IPS DF 4.7 (cell line): ENCODE results near the gene HNRNPH3.
"Not testable (repeated sequence)": the region's sequence is repeated elsewhere in the genome, so short reads cannot be mapped to it uniquely, and the experiment has no call there.

ENCODE experiments used
- DNase-seq: peaks from one replicate; pipeline ENCODE4 v3.0.0-alpha.2; 2013; ENCODE audit warnings: low spot score; ENCODE audit errors: extremely low read depth

Gene HNRNPH3, protein sequence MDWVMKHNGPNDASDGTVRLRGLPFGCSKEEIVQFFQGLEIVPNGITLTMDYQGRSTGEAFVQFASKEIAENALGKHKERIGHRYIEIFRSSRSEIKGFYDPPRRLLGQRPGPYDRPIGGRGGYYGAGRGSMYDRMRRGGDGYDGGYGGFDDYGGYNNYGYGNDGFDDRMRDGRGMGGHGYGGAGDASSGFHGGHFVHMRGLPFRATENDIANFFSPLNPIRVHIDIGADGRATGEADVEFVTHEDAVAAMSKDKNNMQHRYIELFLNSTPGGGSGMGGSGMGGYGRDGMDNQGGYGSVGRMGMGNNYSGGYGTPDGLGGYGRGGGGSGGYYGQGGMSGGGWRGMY

DNA sequence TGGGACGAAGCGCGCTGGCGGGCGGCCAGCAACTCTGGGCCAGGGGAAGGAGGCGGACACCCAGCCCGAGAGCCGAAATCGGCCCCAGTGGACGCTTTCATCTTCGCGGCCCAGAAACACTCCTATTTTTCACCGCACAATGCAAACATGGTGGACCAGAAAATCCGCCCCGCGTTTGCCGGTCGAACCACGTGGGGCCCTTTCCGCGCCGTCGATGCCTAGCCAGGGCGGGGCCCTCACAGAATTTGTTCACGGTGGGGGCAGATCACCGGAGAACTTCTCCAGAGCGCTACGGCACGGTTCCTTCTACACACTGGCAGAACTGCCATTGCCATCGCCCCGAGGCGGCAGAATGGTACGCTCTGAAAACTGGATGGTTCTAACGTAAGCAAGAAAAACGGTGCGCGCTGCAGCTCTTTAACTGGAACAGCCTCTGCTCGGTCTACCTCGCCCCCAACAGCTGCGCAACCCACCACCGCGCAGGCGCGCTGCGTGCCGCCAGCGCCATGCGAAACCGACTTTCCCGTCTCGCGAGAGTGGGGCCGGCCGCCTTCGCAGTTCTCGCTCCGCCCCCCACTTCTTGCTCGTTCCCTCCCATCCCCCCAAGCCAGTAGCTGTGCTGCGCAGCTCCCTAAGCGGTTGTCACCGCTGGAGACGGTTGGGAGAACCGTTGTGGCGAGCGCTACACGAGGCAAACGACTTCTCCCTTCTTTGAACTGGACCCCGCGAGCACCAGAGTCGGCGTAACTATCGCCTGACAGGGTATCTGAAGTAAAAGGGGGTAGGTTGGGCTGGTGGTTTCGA lies at the start of gene HNRNPH3:
Gene HNRNPH3 (plus strand): TSS at position 610 of the 804 bp plus-strand sequence. CDS start 5,158 bp downstream, outside the sequence.
- DNase-seq = peak; percentile 80

DNA sequence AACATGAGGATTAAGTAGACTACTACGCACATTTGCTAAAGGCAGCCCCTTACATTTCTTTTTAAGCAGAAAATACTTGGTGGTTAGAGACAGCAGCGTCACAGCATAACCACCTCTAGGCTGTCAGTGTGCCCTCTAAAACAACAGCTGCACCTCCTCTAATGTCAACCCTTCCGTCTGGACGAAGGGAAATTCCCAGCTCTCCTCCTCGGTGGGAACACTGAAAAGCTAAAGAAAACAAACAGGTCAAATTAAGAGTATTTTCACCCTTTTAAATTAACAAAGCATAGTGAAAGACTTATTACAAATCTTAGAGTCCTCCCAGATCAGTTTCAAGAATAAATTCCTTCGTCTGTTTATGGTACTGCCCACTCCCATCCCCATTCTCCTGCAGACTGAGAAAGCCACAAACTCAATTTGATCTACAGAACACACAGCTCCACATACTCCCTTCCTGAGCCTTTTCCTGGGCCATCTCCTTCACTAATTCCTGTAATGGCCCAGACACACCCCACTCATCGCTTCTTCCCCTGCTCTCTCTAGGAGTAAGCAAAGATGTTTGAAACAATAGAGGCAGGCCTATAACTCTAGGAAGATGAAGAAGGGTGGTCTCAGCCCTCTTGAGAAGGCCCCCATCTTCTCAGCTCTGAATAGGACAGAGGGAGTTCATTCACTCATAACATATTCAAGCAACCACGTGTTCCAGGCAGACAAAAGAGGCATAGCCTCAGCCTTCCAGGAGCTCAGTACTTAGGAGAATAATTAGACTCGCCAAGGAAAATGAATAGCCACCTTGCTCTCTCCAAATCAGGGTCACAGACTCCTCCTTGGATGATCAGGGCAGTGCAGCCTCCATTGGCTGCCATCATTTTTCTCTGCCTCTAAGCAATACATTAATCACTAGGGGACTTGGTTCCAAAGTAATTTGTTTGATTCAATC lies 47.5 kb upstream of the HNRNPH3 start:
- no peak for DNase-seq

DNA sequence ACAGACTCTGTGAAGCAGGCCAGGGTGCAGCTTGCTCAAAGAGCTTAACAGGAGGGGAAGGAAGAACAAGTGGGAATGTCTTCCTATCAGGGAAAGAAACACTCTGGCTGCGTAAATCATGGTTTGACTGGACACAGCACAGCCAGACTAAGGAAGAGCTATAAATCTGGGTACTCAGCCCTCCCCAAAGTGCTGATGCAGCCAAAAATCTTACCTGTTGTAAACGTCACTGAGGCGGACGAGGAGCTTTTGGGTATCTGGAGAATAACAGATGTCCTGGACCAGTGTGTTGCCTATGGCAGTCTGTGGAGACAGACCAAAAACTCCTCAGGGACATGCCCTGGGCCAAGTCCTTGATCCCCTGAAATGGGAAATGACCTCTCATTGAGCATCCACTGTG lies 43.1 kb upstream of the HNRNPH3 start:
- DNase-seq = no peak

DNA sequence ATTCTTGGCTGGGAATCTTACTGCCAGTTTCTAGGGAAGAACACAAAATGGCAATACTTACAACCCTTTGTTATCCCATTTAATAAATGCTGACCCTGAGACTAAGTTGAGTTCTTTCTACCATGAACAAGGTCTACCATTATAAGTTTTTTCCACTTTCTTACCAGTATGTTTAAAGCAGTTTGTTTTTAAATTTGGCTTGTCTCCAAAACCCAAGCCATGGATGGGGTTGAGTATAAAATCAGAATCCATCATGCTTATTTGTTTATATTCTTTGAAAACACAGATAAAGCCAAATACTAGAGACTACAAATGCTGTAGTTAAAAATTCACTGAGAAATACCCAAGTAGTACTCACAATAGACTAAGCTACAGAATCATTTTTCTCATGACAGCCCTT lies 41.1 kb upstream of the HNRNPH3 start:
- DNase-seq = no peak

DNA sequence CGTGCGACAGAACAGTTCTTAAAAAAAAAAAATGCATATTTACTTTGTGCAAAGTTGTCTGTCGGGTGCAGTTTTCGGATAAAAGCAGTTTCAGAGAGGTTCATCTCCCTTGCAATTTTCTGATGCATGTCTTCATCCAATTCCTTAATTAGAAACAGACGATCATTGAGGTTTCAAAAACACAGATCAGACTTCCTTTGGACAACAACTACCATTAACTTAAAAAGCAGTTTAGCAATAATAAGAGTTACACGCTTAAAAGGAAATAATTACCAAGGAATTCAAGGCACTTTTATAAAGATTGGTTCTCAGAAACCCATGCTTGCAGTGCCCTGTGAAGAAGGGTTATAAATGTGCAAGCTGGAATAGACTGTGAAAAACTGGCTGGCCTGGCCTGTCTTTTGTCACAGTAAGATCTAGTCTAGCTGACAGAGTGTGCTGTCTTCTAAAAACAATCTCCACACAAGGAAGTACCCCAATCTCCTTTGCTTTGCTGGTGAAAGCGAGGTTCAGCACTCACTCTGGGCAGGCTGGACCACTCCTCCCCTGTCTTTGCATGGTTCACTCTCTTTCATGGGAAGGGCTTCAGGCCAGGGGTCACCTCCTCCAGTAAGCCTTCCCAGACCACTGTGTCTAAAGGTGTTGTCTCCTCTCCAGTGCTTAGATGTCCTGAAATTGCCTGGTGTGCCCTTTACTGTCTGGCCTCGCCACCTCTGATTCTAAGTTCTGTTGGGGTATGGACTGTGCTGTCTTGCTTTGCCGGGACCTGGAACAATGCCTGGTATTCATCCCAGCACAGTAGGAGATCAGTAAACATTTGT lies 34.8 kb upstream of the HNRNPH3 start:
- no peak for DNase-seq

DNA sequence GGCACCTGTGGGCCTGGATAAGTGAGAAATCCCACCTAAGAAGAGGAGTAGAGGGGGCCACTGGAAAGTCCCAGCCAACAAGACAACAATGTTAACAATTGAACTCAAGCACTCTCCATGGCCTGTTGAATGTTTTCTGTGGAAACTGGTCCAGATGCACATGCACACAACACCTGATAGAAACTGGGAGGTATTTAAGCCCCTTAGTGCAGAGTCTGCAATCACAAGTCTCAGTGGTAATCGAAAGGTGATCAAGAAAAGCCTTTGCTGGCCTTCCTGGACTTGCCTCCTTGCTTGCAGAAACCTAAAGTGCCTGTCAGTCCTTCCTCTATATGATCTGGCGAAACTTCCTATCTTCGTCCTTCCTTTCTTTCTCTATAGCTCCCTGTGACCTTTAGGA lies 30.6 kb upstream of the HNRNPH3 start:
- DNase-seq = no peak

DNA sequence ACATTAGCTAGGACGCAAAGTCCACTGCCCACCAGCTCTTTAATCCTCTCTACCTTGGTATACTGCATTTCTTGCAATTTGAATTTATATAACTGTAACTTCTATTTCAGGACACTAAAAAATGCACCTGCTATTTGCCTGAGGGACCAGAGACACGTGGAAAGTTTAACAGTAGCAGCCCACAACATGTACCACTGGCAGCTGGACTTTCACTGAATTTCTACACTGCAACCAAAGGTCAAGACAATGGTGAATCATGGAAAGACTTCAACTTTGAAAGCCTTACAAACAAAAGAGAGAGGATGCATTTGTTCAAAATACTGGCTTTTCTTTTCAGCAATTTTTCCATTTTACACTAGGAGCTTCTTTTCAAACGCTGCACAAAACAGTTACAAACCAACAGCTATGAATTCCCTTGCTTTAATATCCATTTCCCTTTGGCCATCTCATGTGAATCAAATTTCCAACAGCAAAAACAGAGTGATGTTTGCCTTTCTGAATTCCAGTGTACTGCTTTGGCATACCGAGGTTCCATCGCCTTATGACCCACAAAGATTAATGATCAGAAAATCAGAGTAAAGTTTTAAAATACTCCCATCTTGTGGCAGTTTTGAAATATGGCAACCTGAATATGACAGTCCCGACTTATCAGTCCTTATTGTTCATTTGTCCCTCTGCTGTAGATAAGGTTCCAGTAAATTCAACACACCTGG lies 29.9 kb upstream of the HNRNPH3 start:
- DNase-seq = no peak

DNA sequence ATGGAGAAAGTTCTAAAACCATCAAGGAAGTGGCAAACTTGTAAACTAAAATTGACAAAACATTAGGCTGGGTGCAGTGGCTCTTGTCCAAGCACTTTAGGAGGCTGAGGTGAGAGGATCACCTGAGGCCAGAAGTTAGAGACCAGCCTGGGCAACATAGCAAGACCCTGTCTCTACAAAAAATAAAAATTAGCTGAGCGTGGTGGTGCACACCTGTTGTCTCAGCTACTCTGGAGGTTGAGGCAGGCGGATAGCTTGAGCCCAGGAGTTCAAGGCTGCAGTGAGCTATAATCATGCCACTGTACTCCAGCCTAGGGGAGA lies 29.4 kb upstream of the HNRNPH3 start:
- no peak for DNase-seq

DNA sequence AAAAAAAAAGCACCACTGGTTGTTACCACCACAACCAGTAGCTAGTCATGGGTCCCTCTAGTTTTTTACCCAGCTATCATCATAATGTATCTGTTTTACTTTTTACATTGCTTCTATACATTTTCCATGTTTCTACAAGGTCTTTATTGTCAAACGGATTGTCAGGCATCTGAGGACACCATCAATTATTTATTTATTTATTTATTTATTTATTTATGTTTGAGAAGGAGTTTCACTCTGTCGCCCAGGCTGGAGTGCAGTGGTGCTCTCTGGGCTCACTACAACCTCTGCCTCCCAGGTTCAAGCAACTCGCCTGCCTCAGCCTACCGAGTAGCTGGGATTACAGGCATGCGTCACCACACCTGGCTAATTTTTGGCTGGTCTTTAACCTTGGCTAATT lies 29.0 kb upstream of the HNRNPH3 start:
- DNase-seq = no peak

DNA sequence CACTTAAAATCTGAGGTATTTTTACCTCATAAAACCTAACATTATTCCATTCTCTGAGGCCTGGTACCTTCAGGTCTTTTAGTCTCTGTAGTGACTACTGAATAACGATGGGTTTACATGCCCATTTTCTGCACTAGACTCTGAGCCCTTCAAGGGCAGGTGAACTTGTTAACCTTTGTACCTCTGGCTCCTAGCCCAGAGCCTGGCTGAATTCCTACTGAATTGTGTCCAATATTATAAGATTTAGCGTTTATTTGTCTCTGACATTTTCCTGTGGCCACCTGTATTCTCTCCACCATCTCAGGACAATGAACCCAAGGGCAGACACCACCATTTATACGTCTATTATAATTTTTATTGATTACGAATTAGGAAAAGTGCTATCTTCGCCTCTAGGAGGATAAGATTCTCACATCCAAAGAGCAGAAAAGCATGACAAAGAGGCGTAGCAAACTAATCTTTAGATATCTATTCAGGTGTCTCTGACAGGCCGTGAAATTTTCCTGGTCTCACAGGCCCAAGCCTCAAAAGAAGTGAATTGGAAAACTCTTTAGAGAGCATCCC lies 27.9 kb upstream of the HNRNPH3 start:
- no peak for DNase-seq

DNA sequence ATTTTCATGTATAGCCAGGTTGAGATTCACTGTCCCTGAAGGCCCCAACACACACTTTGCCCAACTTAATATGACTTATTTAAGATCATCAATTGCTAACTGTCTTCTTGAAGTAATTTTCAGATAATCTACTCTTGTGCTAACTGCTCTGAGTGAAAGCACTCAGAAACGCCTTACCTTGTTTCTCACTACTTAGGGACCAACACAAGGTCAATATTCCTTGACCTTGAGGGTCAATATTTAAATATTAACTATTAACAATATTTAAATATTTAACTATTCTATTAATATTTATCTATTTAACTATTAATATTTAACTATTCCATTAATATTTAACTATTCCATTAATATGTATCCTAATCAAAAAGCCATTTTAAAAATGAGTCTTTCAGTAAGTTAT lies 26.0 kb upstream of the HNRNPH3 start:
- no peak for DNase-seq

DNA sequence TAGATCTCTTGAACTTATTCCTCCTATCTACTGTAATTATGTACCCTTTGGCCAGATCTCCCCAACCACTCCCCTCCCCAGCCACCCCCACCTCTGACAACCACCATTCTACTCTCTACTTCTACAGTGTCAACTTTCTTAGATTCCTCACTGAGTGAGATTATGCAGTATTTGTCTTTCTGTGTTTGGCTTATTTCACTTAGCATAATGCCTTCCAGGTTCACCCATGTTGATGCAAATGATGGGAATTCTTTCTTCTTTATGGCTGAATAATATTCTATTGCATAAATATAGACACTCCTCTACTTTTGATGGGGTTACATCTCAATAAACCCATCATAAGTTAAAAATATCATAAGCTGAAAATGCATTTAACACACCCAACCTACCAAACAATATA lies 21.3 kb upstream of the HNRNPH3 start:
- DNase-seq = no peak

DNA sequence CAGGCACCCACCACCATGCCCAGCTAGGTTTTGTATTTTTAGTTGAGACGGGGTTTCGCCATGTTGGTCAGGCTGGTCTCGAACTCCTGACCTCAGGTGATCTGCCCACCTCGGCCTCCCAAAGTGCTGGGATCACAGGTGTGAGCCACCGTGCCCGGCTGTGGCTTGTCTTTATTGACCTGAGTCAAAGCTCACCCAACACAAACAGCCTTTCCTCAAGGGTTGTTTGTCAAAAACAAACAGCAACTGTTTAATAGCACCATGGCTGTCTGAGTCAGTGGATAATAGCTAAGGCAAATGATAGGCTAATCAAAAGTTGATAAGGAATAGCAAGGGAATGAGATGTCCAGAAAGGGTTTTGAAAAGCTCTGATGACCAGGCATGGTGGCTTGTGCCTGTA lies 16.9 kb upstream of the HNRNPH3 start:
- DNase-seq = not testable (repeated sequence)

DNA sequence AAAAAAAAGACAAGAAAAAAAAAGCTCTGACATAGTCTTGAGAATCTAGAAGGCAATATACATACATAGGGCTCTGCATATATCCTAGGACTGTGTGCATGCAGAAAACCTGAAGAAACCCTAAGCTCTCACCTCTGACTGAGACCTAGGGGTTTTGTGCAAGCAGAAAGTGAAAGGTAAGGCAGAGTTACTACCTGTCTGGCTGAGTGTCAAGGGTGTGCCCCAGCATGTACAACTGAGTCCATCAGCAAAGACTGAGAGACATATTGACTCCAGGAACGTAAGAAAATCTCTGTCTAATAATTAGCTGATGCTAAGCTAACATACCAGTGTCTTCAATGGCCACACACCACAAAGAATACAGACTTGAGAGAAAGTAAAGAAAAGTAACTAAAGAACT lies 16.3 kb upstream of the HNRNPH3 start:
- no peak for DNase-seq

DNA sequence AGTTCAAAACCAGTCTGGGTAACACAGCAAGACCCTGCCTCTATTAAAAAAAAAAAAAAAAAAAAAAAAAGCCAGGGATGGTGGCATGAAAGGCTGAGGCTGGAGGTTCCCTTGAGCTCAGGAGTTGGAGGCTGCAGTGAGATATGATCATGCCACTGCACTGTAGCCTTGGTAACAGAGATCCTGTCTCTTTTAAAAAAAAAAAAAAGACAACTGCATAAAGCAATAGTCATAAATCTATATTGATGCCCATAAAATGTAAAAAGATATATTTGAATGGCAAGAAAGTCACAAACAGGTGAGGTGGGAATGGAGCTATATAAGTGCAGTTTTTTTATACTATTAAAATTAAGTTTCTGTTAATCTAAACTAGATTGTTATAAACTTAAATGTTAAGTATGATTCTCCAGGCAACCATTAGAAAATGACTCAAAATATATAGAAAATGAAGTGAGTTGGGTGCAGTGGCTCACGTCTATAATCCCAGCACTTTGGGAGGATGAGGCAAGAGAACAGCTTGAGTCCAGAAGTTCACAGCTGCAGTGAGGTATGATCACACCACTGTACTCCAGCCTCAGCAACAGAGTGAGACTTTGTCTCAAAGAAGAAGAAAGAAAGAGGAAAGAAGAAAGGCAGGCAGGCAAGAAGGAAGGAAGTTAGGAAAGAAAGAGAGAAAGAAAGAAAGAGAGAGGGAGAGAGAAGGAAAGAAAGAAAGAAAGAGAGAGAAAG lies 13.4 kb upstream of the HNRNPH3 start:
- DNase-seq = no peak

DNA sequence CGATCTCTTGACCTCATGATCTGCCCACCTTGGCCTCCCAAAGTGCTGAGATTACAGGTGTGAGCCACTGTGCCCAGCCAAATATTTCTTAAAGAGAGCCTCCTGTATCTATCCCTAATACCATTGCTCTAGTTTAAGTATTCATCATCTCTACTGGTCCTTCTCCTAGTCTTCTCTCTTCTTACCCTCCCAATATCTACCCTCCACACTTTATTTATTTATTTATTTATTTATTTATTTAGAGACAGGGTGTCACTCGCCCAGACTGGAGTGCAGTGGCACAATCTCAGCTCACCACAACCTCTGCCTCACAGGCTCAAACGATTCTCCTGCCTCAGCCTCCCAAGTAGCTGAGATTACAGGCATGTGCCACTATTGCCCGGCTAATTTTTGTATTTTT lies 7.5 kb upstream of the HNRNPH3 start:
- DNase-seq = not testable (repeated sequence)

DNA sequence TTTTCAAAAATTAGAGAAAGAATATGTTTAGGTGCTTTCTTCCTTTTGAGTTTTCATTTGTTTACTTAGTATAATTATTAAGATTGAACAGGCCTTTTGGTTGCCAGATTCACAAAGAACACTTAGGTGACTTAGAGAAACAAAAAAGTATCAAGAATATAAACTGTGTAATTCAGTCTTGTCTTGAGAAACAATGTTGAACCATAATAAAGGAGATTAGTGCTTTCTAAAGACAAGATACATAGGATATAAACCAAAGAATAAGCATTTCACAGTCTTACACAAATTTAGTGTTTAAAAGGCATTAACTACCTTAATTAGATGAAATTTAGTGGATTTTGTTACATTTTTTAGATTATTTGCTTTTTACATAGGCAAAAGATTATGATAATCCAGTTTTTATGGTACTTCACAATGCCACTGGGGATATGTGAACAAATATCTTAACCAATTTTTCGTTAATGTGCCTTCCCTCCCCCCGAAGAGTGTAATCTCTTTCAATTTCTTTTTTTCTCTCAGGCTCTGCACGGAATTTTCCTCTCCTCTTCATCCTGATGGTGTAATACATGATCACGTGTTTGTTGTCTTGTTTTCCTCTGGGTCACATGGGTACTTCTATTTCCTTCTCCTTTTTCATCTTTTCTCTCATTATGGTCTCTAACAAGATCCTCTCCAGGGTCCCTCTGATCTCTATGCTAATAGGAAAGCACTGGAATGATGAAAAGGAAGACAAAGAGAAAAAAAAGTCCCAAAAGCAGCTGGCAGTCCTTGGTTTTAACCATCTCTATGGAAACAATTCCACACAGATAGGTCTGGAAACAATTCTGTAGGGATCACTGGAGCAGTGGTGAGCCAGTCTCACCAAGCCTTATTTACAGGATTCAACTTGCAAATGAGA lies 3.7 kb upstream of the HNRNPH3 start:
- no peak for DNase-seq

DNA sequence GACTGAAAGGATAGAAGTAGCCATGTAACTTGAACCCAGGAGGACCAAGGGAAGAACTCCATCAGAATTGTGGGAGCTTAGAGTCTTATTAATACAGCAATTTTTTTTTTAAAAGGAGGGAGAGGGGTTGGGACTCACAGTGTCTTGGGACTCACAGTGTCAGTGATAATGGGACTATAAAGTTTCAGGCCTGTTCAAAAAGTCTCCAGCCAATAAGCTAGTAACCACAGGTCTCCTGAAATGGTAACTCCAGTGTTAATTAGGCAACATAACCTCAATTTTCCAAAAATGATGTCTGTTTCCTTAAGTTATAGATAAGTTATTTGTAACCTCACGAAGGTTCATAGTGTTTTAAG lies 2.4 kb upstream of the HNRNPH3 start:
- DNase-seq = no peak
